GM12864 (cell line): ENCODE measurements around the gene BIRC2.

Source experiments
- DNase-seq: peaks from one replicate; pipeline ENCODE4 v3.0.0-alpha.2; 2011; ENCODE audit warnings: low read depth
- H3K4me3 ChIP-seq: 2 replicates; pipeline ENCODE4 v1.5.1; 2011; ENCODE audit warnings: mild to moderate bottlenecking, low read depth, low read length, control low read depth
- TF ChIP-seq, protein P1 (sequence below): IDR thresholded peaks from 2 replicates; pipeline ENCODE4 v1.5.1; 2011; ENCODE audit warnings: low read depth, mild to moderate bottlenecking, moderate library complexity, low read length, control low read depth, inconsistent platforms; ENCODE audit errors: missing control alignments

The BIRC2 gene

DNA sequence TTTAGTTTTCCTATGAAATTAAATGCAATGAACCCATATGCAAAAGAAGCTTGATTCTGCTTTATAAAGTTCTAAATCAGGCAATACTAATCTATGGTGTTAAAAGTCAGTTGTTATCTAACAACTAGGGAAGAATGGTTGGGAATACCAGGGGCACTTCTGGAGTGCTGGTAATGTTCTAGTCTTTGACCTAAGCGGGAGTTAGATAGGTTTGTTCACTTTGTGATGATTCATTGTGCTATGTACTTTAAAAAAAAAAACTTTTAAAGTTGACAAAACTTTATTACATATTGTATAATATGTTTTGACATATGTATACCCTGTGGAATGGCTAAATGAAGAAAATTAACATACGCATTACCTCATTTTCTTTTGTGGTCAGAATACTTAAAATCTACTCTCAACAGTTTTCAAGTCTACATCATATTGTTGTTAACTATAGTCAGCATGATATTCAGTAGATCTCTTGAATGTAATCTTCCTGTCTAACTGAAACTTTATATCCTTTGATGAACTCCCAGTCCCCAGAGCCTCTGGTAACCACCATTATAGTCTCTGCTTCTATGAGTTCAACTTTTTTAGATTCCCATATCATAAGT lies 39.2 kb downstream of the BIRC2 start:
- TF ChIP-seq, protein P1, sequence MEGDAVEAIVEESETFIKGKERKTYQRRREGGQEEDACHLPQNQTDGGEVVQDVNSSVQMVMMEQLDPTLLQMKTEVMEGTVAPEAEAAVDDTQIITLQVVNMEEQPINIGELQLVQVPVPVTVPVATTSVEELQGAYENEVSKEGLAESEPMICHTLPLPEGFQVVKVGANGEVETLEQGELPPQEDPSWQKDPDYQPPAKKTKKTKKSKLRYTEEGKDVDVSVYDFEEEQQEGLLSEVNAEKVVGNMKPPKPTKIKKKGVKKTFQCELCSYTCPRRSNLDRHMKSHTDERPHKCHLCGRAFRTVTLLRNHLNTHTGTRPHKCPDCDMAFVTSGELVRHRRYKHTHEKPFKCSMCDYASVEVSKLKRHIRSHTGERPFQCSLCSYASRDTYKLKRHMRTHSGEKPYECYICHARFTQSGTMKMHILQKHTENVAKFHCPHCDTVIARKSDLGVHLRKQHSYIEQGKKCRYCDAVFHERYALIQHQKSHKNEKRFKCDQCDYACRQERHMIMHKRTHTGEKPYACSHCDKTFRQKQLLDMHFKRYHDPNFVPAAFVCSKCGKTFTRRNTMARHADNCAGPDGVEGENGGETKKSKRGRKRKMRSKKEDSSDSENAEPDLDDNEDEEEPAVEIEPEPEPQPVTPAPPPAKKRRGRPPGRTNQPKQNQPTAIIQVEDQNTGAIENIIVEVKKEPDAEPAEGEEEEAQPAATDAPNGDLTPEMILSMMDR, result no peak
- no peak overlapping the region for H3K4me3 ChIP-seq
- no peak for DNase-seq

DNA sequence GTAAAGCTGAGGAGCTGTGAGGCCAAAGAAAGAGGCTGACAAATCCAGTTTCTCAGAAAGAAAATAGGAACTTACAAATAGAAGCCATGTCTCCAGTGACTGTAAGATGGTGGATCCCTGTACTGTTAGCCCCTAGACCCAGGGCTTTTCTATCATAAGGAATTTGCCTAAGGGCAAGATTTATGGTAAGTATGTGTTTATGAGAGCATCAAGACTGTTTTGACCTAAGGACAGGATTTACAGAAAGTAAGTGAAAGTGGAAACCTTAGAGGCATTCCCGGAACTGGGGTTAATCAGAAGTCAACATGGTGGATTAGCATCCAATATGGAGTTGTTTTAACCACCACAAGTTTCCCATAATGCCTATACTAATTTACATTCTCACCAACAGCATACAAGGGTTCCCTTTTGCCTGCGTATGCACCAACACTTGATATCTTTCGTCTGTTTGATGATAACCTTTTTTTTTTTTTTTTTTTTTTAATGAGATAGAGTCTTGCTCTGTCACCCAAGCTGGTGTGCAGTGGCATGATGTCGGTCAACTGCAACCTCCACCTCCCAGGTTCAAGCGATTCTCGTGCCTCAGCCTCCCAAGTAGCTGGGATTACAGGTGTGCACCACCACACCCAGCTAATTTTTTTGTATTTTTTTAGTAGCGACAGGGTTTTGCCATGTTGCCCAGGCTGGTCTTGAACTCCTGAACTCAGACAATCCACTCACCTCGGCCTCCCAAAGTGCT lies 40.2 kb downstream of the BIRC2 start:
- no peak overlapping the region for H3K4me3 ChIP-seq
- DNase-seq, result no peak
- TF ChIP-seq, protein P1, result no peak

DNA sequence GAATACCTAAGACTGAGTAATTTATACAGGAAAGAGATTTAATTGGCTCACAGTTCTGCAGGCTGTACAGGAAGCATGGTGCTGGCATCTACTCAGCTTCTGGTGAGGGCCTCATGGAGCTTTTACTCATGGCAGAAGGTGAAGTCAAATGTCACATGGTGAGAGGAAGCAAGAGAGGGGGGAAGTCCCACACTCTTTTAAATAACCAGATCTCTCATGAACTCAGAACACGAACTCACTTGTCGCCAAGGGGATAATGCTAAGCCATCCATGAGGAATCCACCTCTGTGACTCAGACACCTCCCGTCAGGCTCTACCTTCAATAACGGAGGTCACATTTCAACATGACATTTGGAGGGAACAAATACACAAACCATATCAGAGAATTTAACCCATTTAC lies 42.2 kb downstream of the BIRC2 start:
- H3K4me3 ChIP-seq, result no peak overlapping the region
- TF ChIP-seq, protein P1, result no peak
- DNase-seq, result no peak

DNA sequence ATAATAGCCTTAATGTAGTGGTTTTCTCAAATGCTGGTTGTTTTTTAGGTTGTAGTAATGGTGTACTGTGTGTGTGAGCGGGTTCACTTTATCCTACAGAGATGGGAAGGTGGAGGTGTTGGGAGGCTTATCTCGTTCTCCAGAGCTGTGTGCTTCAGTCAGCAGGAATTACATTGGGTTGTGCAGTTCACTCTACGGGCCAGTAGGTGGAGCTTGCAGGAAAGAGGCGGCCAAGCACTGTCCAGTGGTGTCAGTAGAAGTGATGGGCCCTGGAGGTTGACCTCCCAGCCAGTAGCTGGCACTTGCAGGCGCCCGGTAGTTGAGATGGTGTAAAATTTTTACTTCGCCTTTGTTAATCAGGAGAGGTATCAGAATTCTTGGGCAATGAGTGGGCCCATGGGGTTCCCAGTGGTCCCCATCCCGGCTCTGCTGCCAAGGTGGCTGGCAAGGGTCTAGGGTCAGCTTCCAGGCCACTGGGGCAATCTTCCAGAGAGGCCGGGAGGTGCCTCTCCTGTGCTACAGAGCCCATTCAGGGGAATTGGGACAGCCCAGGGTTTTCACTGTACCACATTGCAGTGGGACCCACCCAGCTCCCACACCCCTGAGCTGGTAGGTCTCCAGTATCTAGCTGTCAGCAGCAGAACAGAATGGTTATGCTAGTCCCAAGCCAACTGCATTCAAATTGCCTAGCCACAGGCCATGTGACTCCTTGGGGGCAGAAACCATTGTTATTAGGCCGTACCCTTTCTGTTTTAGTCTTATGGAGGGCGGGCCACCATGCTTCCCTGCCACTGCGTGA lies 43.9 kb downstream of the BIRC2 start:
- peak; percentile 24 for DNase-seq
- no peak overlapping the region for H3K4me3 ChIP-seq
- TF ChIP-seq, protein P1, result peak; percentile 93

DNA sequence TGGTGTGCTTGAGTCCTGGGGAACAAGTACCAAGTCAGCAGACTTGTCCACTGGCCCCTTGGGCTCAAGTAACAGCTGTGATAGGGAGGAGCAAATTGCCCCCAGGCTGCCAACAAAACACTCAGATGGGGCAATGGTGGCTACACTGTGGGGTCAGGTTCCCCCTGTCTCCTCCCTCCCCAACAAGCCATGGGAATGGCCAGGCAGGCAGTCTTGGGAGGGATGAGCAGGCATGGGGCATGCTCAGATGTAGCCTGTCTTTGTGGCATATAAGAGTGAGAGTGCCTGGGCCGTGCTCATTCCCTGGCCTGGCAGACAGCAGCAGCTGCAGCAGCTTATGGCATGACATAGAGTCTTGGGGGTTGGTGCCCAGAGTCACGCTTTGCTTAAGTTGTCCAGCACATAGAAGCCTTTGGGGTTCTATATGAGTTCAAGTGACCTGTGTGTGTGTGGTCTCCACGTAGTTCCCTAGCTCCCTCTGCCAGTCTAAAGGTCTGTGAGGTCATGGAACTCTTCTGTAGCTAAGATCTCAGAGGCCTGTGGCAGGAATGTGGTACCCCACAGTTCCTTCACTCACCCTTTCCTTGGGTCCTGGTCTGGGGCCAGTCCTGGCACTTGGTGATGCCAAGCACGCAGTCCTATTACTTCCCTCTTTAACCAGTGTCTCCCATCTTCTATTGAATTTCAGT lies 44.7 kb downstream of the BIRC2 start:
- TF ChIP-seq, protein P1, result no peak
- no peak overlapping the region for H3K4me3 ChIP-seq
- DNase-seq, result no peak

DNA sequence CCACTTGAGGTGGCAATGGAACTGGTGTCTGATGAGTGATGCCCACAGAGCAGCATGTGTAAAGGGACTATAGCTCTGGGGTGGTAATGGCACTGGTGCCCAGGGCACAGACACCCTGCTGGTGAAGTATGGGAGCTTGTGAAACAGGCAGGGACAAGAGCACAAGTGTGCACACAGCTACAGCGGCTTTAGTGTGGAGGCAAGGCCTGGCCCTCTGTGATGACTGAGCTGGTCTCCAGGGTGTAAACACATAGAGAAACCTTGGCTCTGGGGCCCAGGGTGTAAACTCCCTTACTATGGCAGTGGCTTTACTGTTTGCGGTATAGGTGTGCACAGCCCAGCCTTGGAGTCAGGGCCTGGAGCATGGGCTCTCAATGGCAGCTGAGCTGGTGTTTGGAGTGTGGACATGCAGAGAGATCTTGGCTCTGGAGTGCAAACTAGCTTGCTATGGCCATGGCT lies 46.3 kb downstream of the BIRC2 start:
- no peak overlapping the region for H3K4me3 ChIP-seq
- TF ChIP-seq, protein P1, result no peak
- no peak for DNase-seq
